ENCODE measurements around the gene TEX38.
"Not testable (repeated sequence)": the region's sequence is repeated elsewhere in the genome, so short reads cannot be mapped to it uniquely, and the experiment has no call there.

Gene TEX38

DNA sequence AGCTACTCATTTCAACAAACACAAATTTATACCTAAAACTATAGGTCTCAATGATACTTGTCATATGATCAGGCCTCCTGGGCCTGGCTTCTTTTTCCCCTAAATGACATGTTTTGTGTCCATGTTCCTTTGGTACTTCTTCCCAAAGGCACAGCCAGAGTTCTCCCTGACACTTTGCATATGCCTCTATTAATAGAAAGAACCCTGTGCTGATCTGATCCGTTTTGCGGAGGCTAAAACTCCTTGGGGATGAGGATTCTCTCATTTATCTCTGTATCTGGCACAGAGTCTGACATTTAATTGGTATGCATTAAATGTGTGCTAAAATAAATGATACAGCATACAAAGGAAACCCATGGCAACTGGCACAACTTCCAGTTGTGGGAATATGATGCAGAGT is 15.0 kb upstream of the TEX38 start:
- DNase-seq = no peak

DNA sequence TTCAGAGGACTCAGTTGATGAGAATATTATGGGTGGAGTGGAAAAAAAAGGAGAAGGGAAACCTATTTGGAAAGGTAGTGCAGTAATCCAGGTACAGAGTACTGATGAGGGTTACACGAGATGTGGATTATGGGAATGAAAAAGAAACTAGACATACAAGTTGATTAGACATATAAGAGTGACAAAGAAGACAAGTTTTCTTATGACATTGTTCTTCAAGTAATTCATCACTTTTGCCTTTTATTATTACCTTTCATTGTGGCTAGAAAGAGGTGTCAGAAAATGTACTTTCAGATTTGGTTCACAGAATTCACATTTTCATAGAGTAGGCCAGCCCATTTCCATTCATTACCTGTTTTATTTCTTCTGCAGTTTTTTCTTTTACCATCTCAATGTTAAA is 13.9 kb upstream of the TEX38 start:
- DNase-seq = no peak

- no peak for DNase-seq
These were observed 12.3 kb upstream of the TEX38 start for GRCh38 chr1:46659307-46659870.

DNA sequence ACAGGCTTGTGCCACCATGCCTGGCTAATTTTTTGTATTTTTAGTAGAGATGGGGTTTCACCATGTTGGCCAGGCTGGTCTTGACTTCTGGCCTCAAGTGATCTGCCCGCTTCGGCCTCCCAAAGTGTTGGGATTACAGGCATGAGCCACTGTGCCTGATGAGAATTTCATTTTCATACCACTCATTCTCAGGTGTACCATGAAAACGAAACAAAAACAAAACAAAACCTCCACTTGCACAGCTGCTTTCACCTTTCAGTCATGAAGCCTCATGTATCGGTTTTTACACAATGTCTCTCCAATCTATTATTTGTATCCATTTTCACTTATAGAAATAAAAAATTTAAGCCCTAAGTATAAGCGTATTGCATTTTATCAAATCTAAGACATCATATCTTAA is 11.5 kb upstream of the TEX38 start:
- DNase-seq = not testable (repeated sequence)

DNA sequence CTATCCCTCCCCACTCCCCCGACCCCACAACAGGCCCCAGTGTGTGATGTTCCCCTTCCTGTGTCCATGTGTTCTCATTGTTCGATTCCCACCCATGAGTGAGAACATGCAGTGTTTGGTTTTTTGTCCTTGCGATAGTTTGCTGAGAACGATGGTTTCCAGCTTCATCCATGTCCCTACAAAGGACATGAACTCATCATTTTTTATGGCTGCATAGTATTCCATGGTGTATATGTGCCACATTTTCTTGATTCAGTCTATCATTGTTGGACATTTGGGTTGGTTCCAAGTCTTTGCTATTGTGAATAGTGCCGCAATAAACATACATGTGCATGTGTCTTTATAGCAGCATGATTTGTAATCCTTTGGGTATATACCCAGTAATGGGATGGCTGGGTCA is 8.7 kb upstream of the TEX38 start:
- DNase-seq = not testable (repeated sequence)

DNA sequence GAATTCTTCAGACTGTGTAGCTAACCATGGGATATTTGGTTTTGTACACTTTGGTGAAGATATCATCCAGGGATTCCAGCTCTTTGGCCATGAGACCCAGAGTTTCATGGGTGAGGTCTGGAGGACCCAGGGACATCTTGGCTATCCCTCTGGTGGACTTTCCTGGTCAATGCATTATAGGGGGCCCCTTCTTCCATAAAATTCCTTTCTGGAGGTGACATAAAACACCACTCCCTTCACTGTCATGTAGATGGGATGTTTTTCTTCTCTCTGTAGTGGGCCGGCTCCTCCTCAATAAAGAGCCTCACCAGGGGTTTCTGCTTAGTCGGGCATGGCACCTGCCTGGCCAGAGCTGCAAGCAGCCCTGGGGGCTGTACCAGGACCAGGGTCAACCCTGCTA is 5.7 kb upstream of the TEX38 start:
- no peak for DNase-seq

DNA sequence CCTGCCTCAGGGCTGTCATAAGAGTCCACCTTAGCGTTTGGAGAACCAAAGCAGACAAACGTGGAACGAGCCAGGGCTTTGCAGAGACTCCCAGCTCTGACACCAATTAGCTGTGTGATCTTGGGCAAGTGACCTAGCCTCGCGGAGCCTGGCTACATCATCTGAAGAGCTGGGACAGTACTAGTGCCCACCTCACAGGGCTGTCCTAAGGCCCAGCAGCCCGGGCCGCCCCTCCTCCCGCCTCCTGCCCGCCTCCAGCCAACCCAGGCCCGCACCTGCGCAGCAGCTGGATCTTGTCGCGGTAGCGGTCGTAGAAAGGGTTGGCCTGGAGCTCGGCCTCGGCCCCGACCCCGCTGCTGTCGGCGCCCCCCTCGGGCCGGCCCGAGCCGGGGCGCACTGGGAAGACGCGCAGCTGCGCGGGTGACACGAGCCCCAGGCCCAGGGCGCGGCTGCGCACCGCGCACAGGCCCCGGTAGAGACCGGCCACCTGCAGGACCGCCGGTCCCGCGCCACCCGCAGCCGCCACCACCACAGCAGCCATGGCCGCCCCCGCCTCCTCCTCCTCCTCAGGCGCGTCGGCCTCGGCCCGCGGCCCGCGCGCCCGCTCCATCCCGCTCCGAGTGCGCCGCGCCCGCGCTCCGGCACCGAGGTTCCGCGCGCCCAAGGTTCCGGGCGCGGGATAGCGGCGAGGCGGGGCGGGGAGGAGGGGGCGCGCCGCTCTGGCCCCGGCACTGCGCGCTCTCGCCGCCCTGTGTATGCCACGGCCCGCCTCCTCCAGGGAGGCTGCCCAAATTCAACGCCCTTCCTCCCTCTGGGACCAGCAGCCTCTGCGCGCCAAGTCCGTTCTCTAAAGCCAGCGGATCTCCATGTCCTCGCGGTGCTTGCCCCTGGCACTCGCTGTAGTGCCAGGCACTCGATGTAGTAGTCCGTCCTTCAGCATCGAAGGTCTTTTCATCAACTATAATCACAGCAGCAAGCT is 3.6 kb upstream of the TEX38 start, which contains the start of gene ATPAF1:
ATPAF1 (minus strand) TSS at position 583 of the 979 bp plus-strand sequence; CDS start at position 541, 42 bp downstream.
- DNase-seq = peak; percentile 73

DNA sequence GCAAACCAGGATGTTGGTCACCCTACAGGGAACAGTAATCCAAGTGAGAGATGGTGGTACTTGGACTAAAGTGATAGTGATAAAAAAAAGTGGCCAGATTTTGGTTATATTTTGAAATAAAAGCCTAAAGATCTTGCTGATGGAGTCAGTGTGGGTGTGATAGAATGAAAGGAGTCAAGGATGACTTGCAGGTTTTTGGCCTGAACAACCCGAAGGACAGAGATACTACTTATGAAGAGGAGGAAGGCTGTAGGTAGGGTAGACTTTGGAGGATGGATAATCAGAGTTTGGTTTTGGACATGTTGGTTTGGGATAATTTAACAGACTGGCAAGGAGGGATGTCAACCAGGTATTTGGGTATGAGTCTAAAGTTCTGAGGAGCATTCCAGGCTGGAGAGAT is 1.5 kb upstream of the TEX38 start:
- DNase-seq = no peak

GRCh38 chr1:46672696-46673095 is 1.0 kb downstream of the TEX38 start:
- DNase-seq = no peak

- peak; percentile 45 for DNase-seq
These were observed 2.1 kb downstream of the TEX38 start for GRCh38 chr1:46673749-46674182.

DNA sequence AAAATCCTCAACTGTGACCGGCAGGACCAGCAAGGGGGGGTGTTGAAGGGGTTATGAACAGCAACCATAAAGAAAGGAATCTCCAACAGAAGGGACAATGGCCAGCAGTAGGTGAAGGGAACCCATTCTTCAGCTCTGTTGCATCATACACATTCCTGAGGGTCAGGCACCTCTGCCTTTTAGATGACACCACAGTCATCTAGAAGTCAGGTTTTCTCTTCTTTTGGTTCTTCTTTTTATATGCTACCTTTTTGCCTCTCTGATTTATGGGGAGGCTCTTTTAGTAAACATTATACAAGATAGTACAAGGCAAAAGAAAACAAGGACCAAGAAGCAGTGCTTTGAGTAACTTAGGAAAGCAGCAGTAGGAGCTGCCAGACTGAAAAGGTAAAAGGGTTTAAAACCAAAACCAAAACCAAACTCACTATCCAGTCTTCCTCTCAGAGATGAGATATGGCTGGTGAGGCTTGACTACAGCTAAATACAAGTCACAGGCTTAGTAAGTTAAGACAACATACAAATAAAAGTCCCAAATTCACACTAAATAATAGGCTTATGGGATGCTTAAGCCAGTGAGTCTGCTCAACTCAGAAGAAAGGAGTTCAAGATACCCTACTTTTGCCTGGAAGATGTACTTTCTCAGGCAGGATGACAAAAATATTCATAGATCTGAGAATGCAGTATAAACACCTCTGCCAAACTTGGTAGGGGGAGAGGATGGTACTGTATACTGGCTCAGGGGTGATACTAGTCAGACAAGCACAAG is 4.1 kb downstream of the TEX38 start:
- no peak for DNase-seq

- no peak for DNase-seq
These were observed 4.9 kb downstream of the TEX38 start for GRCh38 chr1:46676531-46676930.

DNA sequence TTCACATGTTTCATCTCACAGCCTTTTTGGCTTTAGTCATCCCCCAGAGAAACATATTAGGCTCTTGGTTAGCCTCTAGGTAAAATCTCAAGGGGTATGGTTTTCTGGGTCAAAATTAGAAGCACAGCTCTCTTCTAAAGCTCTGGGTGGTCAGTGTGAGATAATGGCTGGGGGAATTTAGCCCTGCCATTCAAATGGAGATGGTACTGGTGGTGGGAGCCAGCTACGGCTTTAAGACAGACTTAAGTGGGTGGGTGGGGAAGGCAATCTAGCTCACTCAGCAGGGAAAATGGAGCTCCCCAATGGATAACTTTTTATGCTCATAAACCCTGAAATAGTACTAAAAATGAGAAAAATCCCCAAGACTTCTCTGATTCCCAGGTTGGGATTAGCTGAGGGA is 5.7 kb downstream of the TEX38 start:
- no peak for DNase-seq

DNA sequence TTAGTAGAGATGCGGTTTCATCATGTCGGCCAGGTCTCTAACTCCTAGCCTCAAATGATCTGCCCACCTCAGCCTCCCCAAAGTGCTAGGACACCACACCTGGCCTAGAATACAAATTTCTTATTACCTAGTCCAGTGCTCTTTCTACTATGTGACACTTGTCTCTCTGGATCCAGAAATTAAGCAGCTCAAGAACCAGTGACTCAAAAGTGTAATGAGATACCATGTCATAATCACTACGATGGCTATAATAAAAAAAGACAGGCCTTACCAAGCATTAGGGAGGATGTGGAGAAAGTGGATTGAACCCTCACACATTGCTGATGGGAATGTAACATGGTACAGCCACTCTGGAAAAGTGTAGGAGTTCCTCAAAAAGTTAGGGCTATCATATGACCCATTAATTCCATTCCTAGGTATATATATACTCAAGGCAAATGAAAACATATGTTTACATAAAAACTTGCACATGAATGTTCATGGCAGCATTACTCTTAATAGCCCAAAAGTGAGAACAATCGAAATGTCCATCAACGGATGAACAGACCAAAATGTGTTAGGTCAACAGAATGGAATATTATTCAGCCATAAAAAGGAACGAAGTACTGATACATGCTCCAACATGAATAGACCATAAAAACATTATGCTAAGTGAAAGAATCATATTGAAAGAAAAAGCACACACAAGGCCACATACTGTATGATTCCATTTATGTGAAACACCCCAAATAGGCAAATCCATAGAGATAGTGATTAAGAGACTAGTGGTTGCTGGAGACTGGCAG is 8.3 kb downstream of the TEX38 start:
- DNase-seq = no peak

- no peak for DNase-seq
These were observed 9.8 kb downstream of the TEX38 start for GRCh38 chr1:46681333-46682034.

DNA sequence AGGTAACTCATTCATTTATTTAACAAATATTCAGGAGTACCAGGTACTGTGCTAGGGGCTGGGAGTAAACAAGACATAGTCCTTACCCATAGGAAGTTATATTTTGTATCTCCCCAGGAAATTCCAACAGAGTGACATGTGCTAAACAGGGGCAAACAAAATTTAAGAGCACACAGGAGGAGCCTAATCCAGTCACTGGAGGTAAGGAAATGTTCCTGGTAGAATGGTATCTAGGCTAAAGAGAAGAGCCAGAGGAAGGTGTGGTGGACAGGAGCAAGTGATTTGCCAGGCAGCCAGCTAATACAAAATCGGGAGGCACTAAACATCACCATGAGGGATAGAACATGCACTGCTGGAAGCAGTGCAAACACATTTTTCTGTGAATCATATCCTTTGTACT is 10.4 kb downstream of the TEX38 start:
- no peak for DNase-seq

DNA sequence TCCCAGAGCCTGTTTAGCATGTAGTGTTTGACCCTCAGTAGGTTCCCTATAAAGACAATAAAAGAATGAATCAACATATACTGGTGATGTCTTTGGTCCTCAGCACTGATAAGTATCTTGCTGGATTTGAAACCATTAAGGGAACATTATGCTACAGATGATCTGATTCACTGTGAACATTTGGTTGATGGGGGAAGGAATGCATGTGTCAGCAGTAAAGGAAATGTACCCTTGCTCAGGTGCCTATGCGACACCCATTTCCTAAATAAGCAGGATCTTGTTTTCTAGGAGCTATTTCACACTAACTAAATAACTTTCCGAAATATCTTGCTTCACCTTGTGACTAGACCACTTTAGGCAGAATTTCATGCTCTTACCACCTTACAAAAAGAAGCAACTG is 13.0 kb downstream of the TEX38 start:
- DNase-seq = no peak

GRCh38 chr1:46686255-46686654 is 14.6 kb downstream of the TEX38 start:
- no peak for DNase-seq

GRCh38 chr1:46687093-46687659 is 15.5 kb downstream of the TEX38 start:
- DNase-seq = peak; percentile 79

GRCh38 chr1:46687921-46688509 is 16.4 kb downstream of the TEX38 start:
- DNase-seq = no peak

GRCh38 chr1:46689356-46689755 is 17.7 kb downstream of the TEX38 start:
- DNase-seq = no peak

Measured in fibroblast of upper back skin (primary cell).